22Rv1 (cell line): ENCODE results near the gene CORO2B.

Source experiments
- CTCF ChIP-seq: fragments of 450-650 bp; IDR thresholded peaks from 2 replicates; pipeline ENCODE4 v1.5.1; 2017; ENCODE audit warnings: mild to moderate bottlenecking
- ZFX ChIP-seq: fragments of 450-650 bp; IDR thresholded peaks from 2 replicates; pipeline ENCODE4 v1.6.1; 2017; ENCODE audit warnings: antibody characterized with exemption, borderline replicate concordance

GRCh38 chr15:68629519-68630210 lies 50.9 kb downstream of the CORO2B start:
- TF ChIP-seq CTCF = no peak
- TF ChIP-seq ZFX = no peak
